Mesendoderm (in vitro differentiated cells): ENCODE data around the gene DIAPH3.

Source experiments
- DNase-seq: peaks from one replicate; pipeline ENCODE4 v3.0.0; 2013
- H2AK5ac ChIP-seq: 2 replicates; pipeline ENCODE4 v1.6.1; 2013; ENCODE audit warnings: low read length, inconsistent platforms
- H2BK120ac ChIP-seq: 2 replicates; pipeline ENCODE4 v1.6.1; 2013; ENCODE audit warnings: low read depth, mild to moderate bottlenecking, low read length, moderate library complexity, mixed read lengths
- H2BK15ac ChIP-seq: replicated peaks from 2 replicates; pipeline ENCODE4 v1.6.1; 2013; ENCODE audit warnings: low read depth, mild to moderate bottlenecking, moderate library complexity
- H2BK5ac ChIP-seq: 2 replicates; pipeline ENCODE4 v1.6.1; 2013; ENCODE audit warnings: low read length, inconsistent platforms
- H3K18ac ChIP-seq: 2 replicates; pipeline ENCODE4 v1.6.1; 2013; ENCODE audit warnings: mild to moderate bottlenecking, low read length, mixed read lengths
- H3K23ac ChIP-seq: one replicate; pipeline ENCODE4 v1.6.1; 2013; ENCODE audit warnings: low read length
- H3K27ac ChIP-seq: 2 replicates; pipeline ENCODE4 v1.5.1; 2013; ENCODE audit warnings: low read depth, mild to moderate bottlenecking, inconsistent platforms, low read length, moderate library complexity
- H3K27me3 ChIP-seq: 2 replicates; pipeline ENCODE4 v1.6.1; 2013; ENCODE audit warnings: low read length, control low read depth, mild to moderate bottlenecking, inconsistent platforms; ENCODE audit not compliant: insufficient read depth, poor library complexity
- H3K36me3 ChIP-seq: 2 replicates; pipeline ENCODE4 v1.6.1; 2013; ENCODE audit warnings: low read length, inconsistent platforms; ENCODE audit not compliant: control insufficient read depth, insufficient read depth
- H3K4ac ChIP-seq: one replicate; pipeline ENCODE4 v1.6.1; 2013; ENCODE audit warnings: low read depth, mild to moderate bottlenecking, low read length, moderate library complexity
- H3K4me1 ChIP-seq: 2 replicates; pipeline ENCODE4 v1.6.1; 2013; ENCODE audit warnings: low read depth, low read length, inconsistent platforms; ENCODE audit not compliant: control insufficient read depth
- H3K4me2 ChIP-seq: 2 replicates; pipeline ENCODE4 v1.6.1; 2013; ENCODE audit warnings: low read length
- H3K4me3 ChIP-seq: 2 replicates; pipeline ENCODE4 v1.5.1; 2013; ENCODE audit warnings: mild to moderate bottlenecking, low read length
- H3K56ac ChIP-seq: one replicate; pipeline ENCODE4 v1.6.1; 2013; ENCODE audit warnings: low read length
- H3K79me1 ChIP-seq: 2 replicates; pipeline ENCODE4 v1.6.1; 2013; ENCODE audit warnings: low read length, inconsistent platforms
- H3K79me2 ChIP-seq: 2 replicates; pipeline ENCODE4 v1.6.1; 2013; ENCODE audit warnings: mild to moderate bottlenecking, low read length; ENCODE audit not compliant: control insufficient read depth, insufficient read depth
- H3K9ac ChIP-seq: 2 replicates; pipeline ENCODE4 v1.6.1; 2013; ENCODE audit warnings: low read length, inconsistent platforms
- H4K5ac ChIP-seq: one replicate; pipeline ENCODE4 v1.6.1; 2013; ENCODE audit warnings: low read length
- H4K8ac ChIP-seq: one replicate; pipeline ENCODE4 v1.6.1; 2013; ENCODE audit warnings: low read depth, mild to moderate bottlenecking, control low read depth, low read length, moderate library complexity
- WGBS: extraction: QIAGEN DNeasy Blood & Tissue Kit; methylation state at CpG from one replicate; pipeline ENCODE4 v1.1.7; 2013; ENCODE audit warnings: low lambda C conversion rate, missing lambda C conversion rate; ENCODE audit not compliant: insufficient coverage; ENCODE audit errors: extremely low coverage; 5-methylcytosine and 5-hydroxymethylcytosine counted together

DIAPH3 gene

DNA sequence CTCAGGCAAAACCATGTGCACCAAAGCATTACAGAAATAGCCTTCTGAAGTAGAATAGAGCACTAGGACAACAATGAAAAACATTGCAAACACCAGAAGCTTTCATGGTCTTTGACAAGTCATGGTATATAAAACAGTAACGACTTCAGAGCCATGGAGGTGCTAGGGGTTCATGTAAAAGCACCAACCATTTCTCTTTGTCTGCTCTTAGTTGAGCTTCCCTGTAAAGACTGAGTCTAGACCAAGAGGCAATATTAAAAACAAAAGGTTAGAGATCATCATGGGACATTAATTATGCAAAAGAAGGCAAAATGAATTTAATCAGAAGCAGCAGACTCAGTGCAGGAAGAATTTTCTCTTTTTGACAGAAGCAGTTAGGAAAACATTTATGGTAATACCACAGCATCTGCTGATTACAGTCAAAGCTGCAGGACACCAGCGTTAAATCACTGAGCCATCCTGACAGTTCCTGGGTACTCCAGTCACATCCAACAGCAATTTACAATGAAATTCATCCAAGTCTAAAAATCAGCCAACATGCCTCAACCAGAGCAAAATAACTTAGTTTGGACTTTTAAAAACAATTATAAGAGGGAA lies 476.8 kb downstream of the DIAPH3 start:
- no peak for DNase-seq
- no peak overlapping the region for H2BK15ac ChIP-seq
- no peaks in the 10 kb centered on the region for H3K36me3 ChIP-seq
- H3K4me3 ChIP-seq, result no peak overlapping the region
- no peaks in the 10 kb centered on the region for H3K27me3 ChIP-seq
- no peak overlapping the region for H4K5ac ChIP-seq
- no peak overlapping the region for H2BK5ac ChIP-seq
- H3K79me1 ChIP-seq, result no peaks in the 10 kb centered on the region
- no peaks in the 10 kb centered on the region for H3K79me2 ChIP-seq
- peak overlapping the region; percentile 82 for H2BK120ac ChIP-seq
- peaks cover 4% of the 10 kb centered on the region for H3K4me1 ChIP-seq
- peak overlapping the region; percentile 75 for H3K18ac ChIP-seq
- H2AK5ac ChIP-seq, result no peak overlapping the region
- no peak overlapping the region for H3K4ac ChIP-seq
- no peak overlapping the region for H3K27ac ChIP-seq
- H3K23ac ChIP-seq, result no peak overlapping the region
- H4K8ac ChIP-seq, result no peak overlapping the region
- no CpG with 5 or more reads among the region's 2 CpGs for WGBS
- H3K56ac ChIP-seq, result no peak overlapping the region
- H3K4me2 ChIP-seq, result no peak overlapping the region
- H3K9ac ChIP-seq, result no peak overlapping the region

GRCh38 chr13:59684105-59684504 lies 479.6 kb downstream of the DIAPH3 start:
- Histone ChIP-seq H3K36me3 (no peaks in the 10 kb centered on the region), H2BK120ac (no peak overlapping the region), H3K79me1 (no peaks in the 10 kb centered on the region), H4K5ac (no peak overlapping the region), H2BK5ac (no peak overlapping the region), H3K27me3 (no peaks in the 10 kb centered on the region), H3K18ac (no peak overlapping the region), H3K9ac (no peak overlapping the region), H3K4ac (no peak overlapping the region), H3K4me3 (no peak overlapping the region), H4K8ac (no peak overlapping the region), H3K4me1 (peaks cover 4% of the 10 kb centered on the region), H3K4me2 (no peak overlapping the region), H3K27ac (no peak overlapping the region), H3K23ac (no peak overlapping the region), H2BK15ac (no peak overlapping the region), H3K79me2 (no peaks in the 10 kb centered on the region), H2AK5ac (no peak overlapping the region), H3K56ac (no peak overlapping the region)
- WGBS, result no CpG with 5 or more reads among the region's 5 CpGs
- no peak for DNase-seq

DNA sequence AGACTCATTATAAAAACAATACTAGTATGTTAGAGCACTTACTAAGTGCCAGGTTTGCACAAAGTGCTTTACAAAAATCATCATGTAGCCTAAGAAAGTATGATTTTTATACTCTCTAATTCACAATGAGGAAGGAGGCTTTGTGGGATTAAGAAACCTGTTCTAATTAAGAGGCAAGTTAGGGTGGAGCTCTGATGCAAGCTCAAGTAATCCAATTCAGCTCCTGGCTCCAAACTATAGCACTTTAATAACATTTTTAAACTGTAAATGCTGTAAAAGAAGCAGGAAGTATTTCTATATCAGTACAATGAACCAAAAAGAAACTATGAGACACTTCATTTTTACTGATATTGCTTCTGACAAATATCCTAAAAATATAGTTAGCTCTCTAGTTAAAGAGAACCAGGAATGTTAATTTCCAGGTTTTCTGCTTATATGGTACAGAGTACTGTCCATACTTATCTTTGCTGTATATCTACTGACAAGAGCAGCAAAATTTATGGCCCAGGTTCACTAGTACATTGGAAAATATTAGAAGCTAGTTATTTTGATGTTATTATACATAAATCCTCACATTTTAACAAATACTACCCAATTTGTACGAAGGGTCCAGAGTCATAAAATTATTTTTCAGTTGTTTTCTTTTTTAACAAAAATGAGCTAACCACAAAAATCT lies 482.0 kb downstream of the DIAPH3 start:
- no peak overlapping the region for H2BK5ac ChIP-seq
- no peak overlapping the region for H2BK15ac ChIP-seq
- H3K27me3 ChIP-seq, result no peaks in the 10 kb centered on the region
- H2AK5ac ChIP-seq, result no peak overlapping the region
- no peak overlapping the region for H3K23ac ChIP-seq
- no peak overlapping the region for H3K18ac ChIP-seq
- H2BK120ac ChIP-seq, result no peak overlapping the region
- no peak overlapping the region for H3K27ac ChIP-seq
- WGBS, result no CpG with 5 or more reads among the region's 1 CpG
- H3K4me3 ChIP-seq, result no peak overlapping the region
- no peak overlapping the region for H3K56ac ChIP-seq
- H4K5ac ChIP-seq, result no peak overlapping the region
- H3K4me1 ChIP-seq, result peaks cover 2% of the 10 kb centered on the region
- no peak overlapping the region for H3K4ac ChIP-seq
- H3K36me3 ChIP-seq, result no peaks in the 10 kb centered on the region
- no peak overlapping the region for H4K8ac ChIP-seq
- no peak overlapping the region for H3K4me2 ChIP-seq
- H3K79me2 ChIP-seq, result no peaks in the 10 kb centered on the region
- no peak for DNase-seq
- no peak overlapping the region for H3K9ac ChIP-seq
- H3K79me1 ChIP-seq, result no peaks in the 10 kb centered on the region

DNA sequence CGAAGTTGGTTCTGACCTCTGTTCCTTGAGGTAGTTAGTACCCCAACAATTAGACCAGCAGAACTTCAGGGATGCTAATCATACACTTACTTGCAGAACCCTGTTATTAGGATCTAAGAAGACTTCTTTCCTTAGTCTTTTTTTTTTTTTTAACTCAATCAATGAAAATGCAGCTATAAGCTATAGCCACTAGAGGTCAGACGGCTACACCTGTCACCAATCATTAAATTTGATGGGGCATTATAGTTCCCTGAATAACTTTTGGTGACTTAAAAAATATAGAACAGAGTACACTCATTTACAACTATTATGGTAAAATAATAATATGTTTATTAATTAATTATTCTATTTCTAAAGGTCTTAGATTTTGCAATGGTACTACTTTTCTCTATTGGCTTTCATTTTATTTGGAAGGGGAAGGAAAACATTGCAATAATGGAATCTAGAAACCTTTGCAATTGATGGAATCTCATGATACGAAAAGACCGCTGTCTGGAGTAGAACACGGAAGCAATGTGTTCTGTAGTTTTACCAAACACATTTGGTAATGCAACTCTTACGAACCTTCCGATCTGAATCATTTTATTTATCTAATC lies 483.2 kb downstream of the DIAPH3 start:
- WGBS, result no CpG with 5 or more reads among the region's 7 CpGs
- DNase-seq, result peak; percentile 33

DNA sequence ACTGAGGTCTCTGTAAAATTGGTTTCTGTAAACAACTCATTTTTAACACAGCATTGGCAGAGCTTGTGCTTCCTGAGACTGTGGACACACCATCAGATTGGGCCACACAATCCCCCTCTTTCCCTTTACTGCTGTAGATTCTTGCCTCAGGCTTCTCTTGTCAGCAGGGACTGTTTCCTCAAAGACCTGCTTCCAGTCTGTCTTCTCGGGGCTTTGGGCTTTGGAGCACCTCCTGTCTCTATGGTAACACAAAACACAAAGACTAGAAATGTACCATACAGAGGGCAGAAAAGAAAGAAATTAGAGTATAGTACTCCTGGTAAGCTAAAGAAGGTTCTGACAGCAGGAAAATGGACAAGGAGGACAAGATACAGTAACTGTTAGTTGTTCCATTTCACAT lies 484.5 kb downstream of the DIAPH3 start:
- peak; percentile 73 for DNase-seq
- no peak overlapping the region for H3K23ac ChIP-seq
- no peak overlapping the region for H4K8ac ChIP-seq
- H2BK15ac ChIP-seq, result no peak overlapping the region
- no peaks in the 10 kb centered on the region for H3K79me1 ChIP-seq
- H3K79me2 ChIP-seq, result no peaks in the 10 kb centered on the region
- H3K4me3 ChIP-seq, result no peak overlapping the region
- no peaks in the 10 kb centered on the region for H3K36me3 ChIP-seq
- no peak overlapping the region for H3K4ac ChIP-seq
- H3K18ac ChIP-seq, result no peak overlapping the region
- no peak overlapping the region for H3K4me2 ChIP-seq
- no peaks in the 10 kb centered on the region for H3K4me1 ChIP-seq
- H3K27ac ChIP-seq, result no peak overlapping the region
- no peak overlapping the region for H2AK5ac ChIP-seq
- no peak overlapping the region for H2BK5ac ChIP-seq
- H3K56ac ChIP-seq, result peak overlapping the region; percentile 53
- no peak overlapping the region for H4K5ac ChIP-seq
- no peak overlapping the region for H2BK120ac ChIP-seq
- H3K9ac ChIP-seq, result no peak overlapping the region
- WGBS, result no CpG with 5 or more reads among the region's 1 CpG
- no peaks in the 10 kb centered on the region for H3K27me3 ChIP-seq

More for the DNA sequence above, 483.2 kb downstream of the DIAPH3 start:
- Histone ChIP-seq H3K79me1 (no peaks in the 10 kb centered on the region), H3K56ac (no peak overlapping the region), H3K18ac (no peak overlapping the region), H3K79me2 (no peaks in the 10 kb centered on the region), H3K23ac (no peak overlapping the region), H3K36me3 (no peaks in the 10 kb centered on the region), H3K4me1 (no peaks in the 10 kb centered on the region), H2BK5ac (no peak overlapping the region), H2BK15ac (no peak overlapping the region), H2BK120ac (no peak overlapping the region), H3K9ac (no peak overlapping the region), H3K4me3 (no peak overlapping the region), H3K27me3 (no peaks in the 10 kb centered on the region), H3K27ac (no peak overlapping the region), H4K5ac (no peak overlapping the region), H3K4me2 (no peak overlapping the region), H2AK5ac (no peak overlapping the region), H3K4ac (no peak overlapping the region), H4K8ac (no peak overlapping the region)
